GM19324 (cell line): ENCODE measurements around the gene COL5A3.
"Not testable (repeated sequence)": the region's sequence is repeated elsewhere in the genome, so short reads cannot be mapped to it uniquely, and the experiment has no call there.

Experiments
- ATAC-seq: cut with Tn5 transposase; IDR thresholded peaks from one replicate; pipeline ENCODE4 v1.9.1; 2021; ENCODE audit warnings: mild to moderate bottlenecking, moderate library complexity; ENCODE audit not compliant: unreplicated experiment, low FRiP score

COL5A3 gene

GRCh38 chr19:9941671-9942070 lies 68.6 kb downstream of the COL5A3 start:
- ATAC-seq = no peak

GRCh38 chr19:9941231-9941630 lies 69.1 kb downstream of the COL5A3 start:
- no peak for ATAC-seq

- ATAC-seq = no peak
Observed at GRCh38 chr19:9940778-9941177, 69.5 kb downstream of the COL5A3 start.

- no peak for ATAC-seq
Observed at GRCh38 chr19:9939301-9939913, 70.9 kb downstream of the COL5A3 start.

- no peak for ATAC-seq
Observed at GRCh38 chr19:9937001-9937411, 73.3 kb downstream of the COL5A3 start.

GRCh38 chr19:9936326-9937000 lies 73.8 kb downstream of the COL5A3 start, which contains the start of gene OLFM2:
Gene OLFM2 (minus strand): TSS chr19:9936515. CDS start chr19:9936366, 149 bp downstream.
- no peak for ATAC-seq

GRCh38 chr19:9935506-9936325 lies 74.6 kb downstream of the COL5A3 start:
- ATAC-seq = no peak

- no peak for ATAC-seq
Observed at GRCh38 chr19:9934132-9934950, 76.0 kb downstream of the COL5A3 start.

- ATAC-seq = no peak
Observed at GRCh38 chr19:9932835-9933234, 77.5 kb downstream of the COL5A3 start.

GRCh38 chr19:9931629-9932028 lies 78.7 kb downstream of the COL5A3 start:
- ATAC-seq = no peak

- no peak for ATAC-seq
Observed at GRCh38 chr19:9923440-9923839, 86.9 kb downstream of the COL5A3 start.

GRCh38 chr19:9922782-9923379 lies 87.4 kb downstream of the COL5A3 start:
- ATAC-seq = not testable (repeated sequence)

- no peak for ATAC-seq
Observed at GRCh38 chr19:9917321-9917720, 93.0 kb downstream of the COL5A3 start.

GRCh38 chr19:9916719-9917118 lies 93.6 kb downstream of the COL5A3 start:
- ATAC-seq = no peak

GRCh38 chr19:9914315-9915207 lies 95.7 kb downstream of the COL5A3 start:
- no peak for ATAC-seq

GRCh38 chr19:9914001-9914314 lies 96.3 kb downstream of the COL5A3 start:
- no peak for ATAC-seq

GRCh38 chr19:9913237-9914000 lies 96.9 kb downstream of the COL5A3 start:
- ATAC-seq = no peak

- ATAC-seq = no peak
Observed at GRCh38 chr19:9912551-9913236, 97.6 kb downstream of the COL5A3 start.
